Superior temporal gyrus (tissue), 1 donor: ENCODE results near the gene LIPF.
A peak's percentile ranks its signal among the peaks of the same experiment; 100 is the strongest.
"Not testable (repeated sequence)": the region's sequence is repeated elsewhere in the genome, so short reads cannot be mapped to it uniquely, and the experiment has no call there.

Source experiments
- DNase-seq: peaks from one replicate; pipeline ENCODE4 v3.0.0-alpha.2; 2016; ENCODE audit errors: extremely low spot score

The LIPF gene

DNA sequence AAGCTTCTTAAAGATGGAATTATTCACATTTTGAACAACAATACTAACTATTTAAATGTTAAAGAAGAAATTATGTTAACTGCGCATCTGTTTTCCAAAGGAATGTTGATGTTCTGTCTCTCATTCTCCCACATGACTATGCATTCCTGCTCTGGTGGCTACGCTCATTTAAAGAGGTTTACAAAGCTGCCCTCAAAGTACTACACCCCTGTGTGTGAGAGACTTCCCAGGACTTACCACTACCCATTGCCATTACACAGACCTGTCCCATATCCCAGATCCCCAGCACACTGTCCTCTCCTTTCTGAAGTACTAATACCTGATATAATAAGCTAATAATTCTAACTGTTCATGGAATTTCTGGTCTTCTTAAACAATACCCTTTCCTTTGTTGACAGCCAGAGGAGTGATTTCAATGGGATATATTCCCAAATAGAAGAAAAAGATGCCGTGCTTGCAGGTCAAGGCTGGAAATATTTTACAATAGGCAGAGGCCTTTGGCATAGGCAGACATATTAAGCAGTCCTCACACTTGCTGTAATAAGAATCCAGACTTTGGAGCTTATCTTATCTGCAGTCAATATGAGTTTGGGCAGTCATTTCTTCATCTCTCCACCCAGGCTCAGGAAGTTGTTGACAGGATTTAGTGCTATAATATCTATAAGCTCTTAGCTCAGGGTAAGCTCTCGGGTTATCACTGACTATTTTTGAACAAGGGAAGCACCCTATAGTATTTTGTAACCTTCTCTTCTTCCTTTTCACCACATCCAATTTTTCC is 12.2 kb downstream of the LIPF start:
- no peak for DNase-seq

DNA sequence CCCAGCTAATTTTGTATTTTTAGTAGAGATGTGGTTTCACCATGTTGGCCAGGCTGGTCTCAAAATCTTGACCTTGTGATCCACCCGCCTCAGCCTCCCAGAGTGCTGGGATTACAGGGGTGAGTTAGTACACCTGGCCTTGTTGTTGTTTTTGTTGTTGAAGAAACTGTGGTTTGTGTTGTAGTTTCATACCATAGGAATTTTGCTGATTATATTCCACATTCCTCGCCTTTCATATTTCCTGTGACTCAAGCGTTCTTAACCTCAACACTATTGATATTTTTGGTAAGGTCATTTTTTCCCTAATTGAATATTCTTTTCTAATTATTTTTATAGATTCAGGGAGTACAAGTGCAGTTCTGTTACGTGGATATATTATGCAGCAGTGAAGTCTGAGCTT is 16.7 kb downstream of the LIPF start:
- no peak for DNase-seq

DNA sequence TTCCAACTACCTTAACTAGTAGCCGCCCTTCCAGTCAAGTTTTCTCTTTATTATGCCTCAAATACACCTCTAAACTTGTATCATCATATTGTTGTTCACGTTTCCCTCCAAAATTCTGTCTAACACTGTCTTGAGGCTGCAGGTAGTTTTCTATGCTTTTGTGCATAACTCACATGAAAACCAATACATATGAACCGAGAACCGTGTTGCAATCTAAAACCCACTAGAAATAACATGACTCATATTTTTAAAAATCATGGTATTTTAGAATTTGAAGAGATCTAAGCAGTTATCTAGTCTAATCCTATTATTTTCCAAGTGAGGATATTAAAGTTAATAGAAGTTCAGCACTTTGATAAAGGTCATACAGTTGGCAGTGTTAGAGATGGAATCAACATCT is 18.2 kb downstream of the LIPF start:
- no peak for DNase-seq

DNA sequence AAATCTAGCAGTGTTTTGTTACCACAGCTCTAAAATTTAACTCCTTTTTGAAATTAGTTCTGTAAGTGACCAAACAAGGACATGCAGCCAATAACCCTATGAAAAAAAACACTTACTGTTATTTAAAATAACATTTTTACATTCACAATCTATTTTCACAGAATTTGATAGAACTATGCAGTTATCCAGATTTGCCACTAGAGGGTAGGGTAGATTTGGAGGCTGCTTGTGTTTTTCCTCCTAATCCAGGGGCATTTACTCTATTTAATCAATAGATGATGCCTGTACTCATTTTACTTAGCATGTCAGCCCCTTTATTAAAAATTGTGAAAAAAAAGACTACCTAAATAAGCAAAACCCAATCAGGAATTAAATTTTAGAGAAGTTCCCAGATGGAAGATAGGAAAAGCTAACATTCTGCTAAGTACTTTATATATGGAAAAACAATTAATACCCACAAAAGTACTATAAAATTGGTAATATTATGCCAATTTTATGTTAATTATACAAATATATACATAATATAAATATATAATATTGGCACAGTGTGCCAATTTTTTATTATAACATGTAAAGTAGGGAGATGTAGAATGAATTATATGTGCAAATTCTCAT is 23.7 kb downstream of the LIPF start:
- DNase-seq: peak; percentile 42

DNA sequence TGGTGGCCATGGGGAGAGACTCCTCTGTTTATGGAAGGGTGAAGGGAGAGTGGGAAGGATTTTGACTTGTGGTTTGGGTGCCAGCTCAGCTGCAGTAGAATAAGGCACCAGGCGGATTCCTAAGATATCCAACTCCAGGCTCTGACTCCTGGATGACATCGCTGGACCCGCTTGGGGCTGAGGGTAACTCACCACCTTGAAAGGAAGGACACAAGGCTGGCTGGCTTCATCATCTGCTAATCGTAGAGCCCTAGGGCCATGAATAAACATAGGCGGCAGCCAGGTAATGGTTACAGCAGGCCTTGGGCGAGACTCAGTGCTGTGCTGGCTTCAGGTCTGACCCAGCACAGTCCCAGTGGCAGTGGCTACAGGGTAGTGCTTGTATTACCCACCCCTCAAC is 25.1 kb downstream of the LIPF start:
- DNase-seq: no peak

DNA sequence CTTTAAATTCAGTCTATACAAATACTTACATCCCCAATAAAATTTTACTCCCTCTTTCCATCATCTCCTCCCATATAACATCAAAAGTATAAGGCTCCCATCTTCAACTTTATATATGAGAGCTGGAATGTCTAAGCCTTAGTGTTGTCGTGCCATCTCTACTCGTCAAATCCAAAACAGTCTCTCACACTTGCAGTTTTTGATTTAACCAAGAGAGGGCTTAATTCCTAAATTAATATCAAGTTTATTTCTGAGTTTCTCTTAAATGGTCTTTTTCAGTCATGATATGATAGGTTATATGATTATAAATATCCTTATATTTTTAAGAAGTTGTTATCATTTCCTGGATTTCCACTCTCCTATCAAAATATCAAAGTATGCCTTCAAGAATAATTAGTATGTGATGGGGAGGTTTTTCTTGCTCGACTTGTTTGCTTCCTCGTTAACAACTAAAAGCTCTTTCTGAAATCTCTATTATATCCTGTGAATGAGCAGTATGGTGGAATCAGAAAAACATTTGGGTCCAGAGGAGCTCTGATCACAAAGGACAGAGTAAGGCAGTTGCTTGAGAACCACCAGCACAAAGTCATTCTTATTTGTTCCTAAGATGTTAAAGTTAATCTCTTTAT is 29.3 kb downstream of the LIPF start:
- no peak for DNase-seq

DNA sequence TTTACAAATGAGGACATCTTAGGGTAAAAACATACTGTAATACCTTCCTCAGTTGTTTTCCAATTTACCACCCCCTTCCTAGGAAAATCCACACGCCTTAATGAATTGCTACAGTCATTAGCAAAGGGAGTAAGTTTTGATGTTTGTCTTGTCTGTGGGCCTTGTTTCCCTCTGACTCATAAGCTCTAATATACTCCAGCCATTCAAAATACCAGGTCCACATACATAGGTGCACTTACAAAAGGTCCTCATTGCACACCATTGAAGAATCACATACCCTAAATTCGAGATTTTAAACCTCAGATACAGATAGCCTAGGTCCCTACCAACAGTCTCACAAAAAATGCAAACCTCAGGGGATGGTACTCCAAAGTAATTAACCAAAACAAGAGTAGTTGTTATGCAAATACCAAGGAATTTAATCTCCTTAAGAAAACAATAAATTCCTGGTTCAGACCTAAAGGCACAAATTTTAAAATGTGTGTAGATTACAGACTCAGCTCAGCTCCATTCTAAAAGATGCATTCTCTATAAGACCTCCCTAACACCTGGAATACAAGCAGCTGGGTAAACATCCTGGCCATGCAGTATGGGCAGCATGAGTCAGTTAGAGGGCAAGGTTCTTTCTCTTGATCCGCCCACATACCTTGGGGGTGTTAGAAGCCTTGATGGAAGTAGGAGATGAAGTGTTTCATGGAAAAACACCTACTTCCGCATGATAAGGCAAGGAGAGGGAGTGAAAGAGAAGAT is 38.8 kb downstream of the LIPF start:
- no peak for DNase-seq

DNA sequence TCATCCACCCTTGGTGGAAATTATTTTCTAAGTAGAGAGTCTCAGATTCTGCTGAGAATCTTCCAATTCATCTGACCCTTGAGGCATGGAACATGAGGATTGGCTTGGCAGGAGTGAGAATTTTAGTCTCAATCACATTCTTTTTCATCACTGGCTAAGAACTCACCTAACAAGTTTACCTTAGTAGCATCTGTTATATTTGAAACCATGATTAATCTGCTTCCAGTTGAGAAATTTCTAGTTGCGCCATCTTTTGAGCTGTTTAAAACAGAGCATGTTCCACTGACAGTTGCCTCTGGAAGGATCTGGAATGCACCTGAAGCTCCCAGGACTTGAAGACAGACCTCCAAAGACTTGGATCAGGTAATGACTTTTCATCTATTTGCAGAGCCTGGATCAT is 41.7 kb downstream of the LIPF start, which contains the start of gene LIPK:
Gene LIPK (plus strand): TSS at position 292 of the 400 bp plus-strand sequence. CDS start 18,295 bp downstream, outside the sequence.
- DNase-seq: no peak

DNA sequence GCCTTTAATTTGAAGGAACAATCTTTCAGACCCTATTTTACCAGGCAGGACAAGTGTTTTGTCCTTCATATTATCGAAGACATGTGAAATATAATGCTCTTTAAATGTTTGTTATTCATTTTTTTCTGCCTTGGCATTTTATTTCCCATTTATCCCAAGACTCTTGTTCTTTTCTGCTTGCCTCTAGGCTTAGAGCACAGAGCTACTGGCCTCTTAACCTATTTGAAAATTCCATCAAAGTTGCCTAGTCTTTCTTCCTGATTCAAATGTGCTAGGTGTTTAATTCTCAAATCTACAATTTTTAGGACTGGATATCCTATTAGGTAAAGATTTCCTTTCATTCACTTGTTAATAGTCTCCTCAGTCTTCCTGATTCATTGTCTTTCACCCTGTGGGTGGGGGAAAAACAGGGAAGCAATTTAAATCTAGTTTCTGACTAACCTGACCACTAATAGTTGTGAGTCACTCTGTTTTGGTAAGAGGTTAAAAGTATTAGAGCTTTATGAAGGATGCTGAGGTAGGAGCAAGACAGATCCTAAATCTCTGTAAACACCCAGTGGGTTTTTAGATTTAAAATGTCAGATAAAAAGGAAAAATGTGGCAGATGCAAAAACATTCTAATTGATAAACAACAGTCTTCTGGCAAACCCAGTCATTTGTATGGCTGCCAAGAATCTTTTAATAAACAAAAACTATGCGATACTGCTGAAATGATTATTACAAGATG is 43.4 kb downstream of the LIPF start:
- DNase-seq: no peak

DNA sequence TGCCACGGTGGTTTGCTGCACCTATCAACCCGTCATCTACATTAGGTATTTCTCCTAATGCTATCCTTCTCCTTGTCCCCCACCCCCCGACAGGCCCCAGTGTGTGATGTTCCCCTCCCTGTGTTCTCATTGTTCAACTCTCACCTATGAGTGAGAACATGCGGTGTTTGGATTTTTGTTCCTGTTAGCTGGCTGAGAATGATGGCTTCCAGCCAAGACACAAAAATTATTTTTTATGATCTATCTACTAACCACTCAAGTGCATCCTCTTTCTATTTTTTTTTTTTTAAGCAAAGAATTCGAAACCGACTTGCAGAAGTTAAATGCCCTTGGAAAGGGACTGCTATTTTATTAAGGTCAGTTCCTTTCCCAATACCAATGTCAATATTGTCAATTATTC is 45.1 kb downstream of the LIPF start:
- DNase-seq: not testable (repeated sequence)

DNA sequence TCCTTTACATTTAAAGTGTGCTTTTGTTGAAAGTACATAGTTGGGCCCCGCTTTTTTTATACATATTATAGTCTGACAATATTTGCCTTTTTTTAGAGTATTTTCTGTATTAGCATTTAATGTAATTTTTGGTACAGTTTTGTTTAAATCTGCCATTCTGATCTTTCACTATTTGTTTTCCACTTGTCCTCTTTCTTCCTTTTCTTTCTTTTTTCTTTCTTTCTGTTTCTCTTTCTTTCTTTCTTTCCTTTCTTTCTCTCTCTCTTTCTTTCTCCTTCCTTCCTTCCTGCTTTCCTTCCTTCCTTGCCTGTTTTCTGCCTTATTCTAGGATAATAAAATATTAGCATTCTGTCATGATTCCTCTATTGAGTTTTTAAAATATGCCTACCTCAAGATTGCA is 51.3 kb downstream of the LIPF start:
- no peak for DNase-seq

DNA sequence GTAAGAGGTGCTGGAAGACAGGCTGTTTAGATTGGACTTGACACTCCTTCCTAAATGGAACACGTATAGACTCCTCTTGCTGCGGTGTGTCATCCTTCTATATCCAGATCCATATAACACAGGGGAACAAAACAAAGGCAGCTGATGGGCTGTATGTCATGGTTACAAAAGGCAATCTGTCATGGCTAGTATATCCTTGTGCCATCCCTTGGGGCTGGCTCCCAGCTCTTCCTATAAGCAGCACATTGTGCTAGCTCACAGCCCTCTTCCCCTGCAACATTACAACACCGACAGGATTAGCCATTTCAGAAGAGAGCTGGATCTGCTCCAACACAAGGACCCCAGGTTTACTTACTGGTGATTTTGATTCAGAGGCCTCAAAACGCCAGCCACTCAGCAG is 57.1 kb downstream of the LIPF start:
- no peak for DNase-seq

DNA sequence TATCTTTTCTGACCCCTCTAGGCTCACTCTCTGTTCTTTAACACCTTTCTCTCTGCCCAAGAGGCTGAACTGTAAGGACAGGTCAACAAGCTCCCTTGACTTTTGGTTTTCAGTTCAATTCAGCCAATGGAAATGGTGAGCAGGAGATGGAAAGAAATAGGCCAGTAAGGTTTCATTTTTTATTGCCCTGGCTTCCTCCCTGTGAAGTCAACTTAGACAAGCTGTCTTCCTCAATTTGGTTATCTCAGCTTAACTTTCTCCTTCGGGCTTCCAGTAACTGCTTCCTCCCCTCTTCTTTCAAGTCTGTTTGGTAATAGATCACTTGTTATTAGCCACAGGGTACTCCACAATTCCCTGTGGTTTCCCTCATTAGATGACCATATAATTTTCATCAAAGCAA is 61.6 kb downstream of the LIPF start:
- no peak for DNase-seq

DNA sequence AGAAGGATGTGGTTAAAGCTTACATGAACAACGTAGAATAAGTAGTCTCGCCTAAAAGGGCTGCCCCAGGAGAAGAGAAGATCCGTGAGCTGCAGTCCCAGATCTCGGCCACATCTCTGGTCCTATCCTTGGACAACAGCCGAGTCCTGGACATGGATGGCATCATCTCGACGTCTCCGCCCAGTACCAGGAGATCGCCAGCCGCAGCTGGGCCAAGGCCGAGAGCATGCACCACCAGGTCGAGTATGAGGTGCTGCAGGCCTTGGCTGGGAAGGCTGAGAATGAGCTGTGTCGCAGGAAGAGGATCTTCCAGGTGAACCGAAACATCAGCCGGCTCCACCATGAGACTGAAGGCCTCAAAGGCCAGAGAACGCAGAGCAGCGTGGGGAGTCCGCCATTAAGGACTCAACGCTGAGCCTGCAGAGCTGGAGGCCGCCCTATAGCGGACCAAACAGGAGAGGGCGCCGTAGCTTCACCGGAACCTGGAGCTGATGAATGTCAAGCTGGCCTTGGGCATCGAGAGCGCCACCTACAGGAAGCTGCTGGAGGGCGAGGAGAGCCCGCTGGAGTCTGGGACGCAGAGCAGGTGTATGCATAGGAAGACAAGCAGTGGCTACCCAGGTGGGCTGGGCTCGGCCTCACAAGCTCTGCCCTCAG is 64.0 kb downstream of the LIPF start:
- DNase-seq: no peak
